ENCODE results near the gene APOL2. TPM values are rescaled to one million over a fixed set of nuclear protein-coding genes. Genes with fewer than 3 reads are reported as not detected.
"Not testable (repeated sequence)": the region's sequence is repeated elsewhere in the genome, so short reads cannot be mapped to it uniquely, and the experiment has no call there.

Gene APOL2
- total RNA-seq: 56.7 TPM
- long read RNA-seq, transcript APOL2-202 (5 exons, 2,551 nt): major isoform, 36 of 45 reads
- long read RNA-seq, partial matches to known transcripts: 0 of 45 reads
- long read RNA-seq, other reads (novel, unspliced or antisense): 9 of 45 reads

- intact Hi-C loops (cut with micrococcal nuclease): no loop called here
- DNase-seq (peak; percentile 92), ATAC-seq (peak; percentile 96)
Measured at GRCh38 chr22:36239401-36240171, at the start of gene APOL2. Gene APOL2 (minus strand): TSS chr22:36239527. CDS start chr22:36233162, 6,365 bp downstream.

DNA sequence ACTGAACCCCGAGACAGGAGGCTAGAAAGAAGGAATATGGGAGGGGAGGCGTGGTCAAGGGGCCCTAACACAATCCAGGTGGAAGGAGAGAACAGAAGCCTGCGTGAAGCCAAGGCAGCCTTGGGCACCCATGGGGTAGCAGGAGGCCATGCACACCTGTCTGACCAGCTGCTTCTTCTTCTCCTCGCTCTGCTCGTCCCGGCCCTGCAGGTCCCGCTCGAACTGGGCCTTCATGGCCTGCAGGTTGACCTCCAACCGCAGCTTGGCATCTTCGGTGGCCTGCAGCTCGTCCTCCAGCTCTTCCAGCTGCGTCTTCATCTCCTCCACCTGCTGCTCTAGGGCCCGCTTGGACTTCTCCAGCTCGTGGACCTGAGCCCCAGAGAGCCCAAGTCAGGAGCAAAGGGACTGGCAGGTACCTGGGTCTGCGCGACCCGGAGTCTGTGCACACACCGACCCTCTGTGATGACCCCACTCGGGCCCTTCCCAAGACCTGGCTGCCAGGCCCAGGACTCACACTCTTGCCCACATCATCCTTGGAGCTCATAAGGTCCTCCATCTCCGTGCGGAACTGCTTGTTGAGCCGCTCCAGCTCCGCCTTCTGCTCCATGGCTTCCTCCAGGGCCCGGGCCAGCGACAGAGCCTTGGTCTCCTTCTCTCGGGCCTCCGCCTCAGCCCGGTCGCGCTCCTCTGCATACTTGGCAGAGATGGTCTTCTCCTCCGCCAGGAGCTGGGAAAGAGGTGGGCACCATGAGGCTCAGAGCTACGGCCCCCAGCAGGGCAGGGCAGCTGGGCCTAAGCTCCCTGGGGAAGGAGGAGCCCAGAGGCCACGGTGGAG is 49.5 kb upstream of the APOL2 start:
- intact Hi-C loops (cut with micrococcal nuclease): no loop called here
- no peak for DNase-seq
- no peak for ATAC-seq

GRCh38 chr22:36287881-36288515 is 48.7 kb upstream of the APOL2 start:
- ATAC-seq: no peak
- intact Hi-C loops (cut with micrococcal nuclease): no loop called here
- DNase-seq: no peak

DNA sequence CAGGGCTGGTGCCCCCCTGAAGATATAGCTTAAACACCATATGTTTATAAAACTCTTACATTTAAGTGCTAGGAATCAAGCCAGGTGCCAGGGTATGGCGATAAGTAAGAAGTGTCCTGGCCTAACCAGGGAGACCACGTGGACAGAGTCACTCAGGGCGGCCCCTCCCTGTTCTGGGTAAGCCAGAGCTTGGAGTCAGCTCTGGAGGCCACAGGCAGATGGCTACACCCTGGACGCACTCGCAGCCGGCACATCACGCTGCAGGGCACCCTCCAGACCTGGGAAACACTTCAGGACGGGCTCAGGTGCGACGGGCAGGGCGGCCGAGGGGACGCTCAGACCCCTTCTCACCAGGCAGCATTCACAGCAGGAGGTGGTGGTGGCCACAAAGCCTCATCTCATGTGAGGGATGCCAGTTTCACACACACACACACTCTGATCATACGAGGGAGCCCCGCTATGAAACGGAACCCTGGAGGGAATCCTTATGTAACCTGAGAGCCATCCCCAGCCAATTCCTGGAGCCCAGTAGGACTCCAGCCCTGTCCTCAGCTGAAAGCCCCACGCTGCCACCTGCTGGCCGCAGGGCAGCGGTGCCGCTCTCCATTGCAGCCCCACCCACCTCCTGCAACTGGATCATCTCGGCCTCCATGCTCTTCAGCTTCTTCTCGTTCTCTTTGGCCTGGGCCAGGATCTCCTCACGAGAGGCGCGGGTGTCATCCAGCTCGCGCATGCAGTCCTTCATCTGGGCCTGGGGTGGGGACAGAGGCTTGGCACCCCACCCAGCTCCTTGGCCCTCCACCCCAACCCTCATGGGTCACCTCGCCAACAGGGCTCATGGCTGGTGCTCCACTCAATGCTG is 47.0 kb upstream of the APOL2 start:
- DNase-seq: peak; percentile 90
- intact Hi-C loops (cut with micrococcal nuclease): no loop called here
- ATAC-seq: peak; percentile 79

DNA sequence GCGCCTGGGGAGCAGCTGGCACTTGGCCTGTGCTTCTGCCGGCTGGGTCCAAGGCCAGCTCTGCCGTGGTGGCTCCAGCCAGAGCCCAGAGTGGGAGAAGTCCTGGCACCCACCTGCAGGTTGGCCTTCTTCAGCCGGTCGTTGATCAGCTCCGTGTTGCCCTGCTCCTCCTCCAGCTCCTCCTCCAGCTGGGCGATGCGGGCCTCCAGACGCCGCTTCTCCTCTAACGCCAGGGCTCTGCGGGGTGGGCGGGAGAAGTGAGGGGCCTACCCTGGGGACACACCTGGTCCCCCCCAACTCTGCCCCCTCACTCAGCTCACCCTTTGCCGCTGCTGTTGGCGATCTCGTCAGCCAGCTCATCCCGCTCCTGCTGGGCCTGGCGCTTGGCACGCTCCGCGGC is 46.2 kb upstream of the APOL2 start:
- peak; percentile 1 for ATAC-seq
- intact Hi-C loops (cut with micrococcal nuclease): no loop called here
- DNase-seq: no peak

DNA sequence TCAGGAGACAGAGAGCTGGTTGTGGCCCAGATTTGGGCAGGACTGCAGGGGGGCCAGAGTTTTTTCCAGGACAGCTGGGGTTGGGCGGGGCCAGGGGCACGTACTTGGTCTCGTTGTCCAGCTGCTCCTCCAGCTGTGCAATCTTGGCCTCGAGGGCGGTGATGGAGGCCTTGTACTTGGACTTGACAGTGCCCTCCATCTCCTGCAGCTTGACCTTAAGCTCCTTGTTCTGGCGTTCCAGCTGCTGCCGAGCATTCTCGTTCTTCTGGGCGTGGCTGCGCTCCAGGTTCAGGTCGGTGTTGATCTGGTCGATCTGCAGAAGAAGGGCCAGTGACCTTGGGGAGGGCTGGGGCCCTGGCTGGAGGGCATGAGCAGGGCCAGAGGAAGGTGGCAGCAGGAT is 45.7 kb upstream of the APOL2 start:
- intact Hi-C loops (cut with micrococcal nuclease): no loop called here
- ATAC-seq: peak; percentile 17
- peak; percentile 73 for DNase-seq

DNA sequence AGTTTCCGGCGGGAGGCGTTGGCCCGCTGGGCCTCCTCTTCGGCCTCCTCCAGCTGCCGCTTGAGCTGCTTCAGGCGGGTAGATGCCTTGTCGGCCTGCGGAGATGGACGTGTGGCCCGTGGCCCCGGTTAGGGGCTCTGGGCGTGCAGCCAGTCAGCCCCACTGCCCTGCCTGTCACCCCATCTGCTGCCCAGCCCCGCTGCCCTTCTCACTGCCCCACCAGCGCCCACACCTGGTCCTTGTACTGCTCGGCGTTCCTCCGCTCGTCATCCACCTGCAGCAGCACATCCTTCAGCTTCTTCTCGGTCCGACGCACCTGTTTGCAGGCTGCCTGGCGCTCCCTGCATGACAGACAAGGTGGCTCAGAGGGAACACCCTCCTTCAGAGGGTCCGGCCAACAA is 44.8 kb upstream of the APOL2 start:
- DNase-seq: no peak
- no peak for ATAC-seq
- intact Hi-C loops (cut with micrococcal nuclease): no loop called here

GRCh38 chr22:36282328-36282831 is 43.1 kb upstream of the APOL2 start:
- ATAC-seq (no peak), DNase-seq (no peak)
- intact Hi-C loops (cut with micrococcal nuclease): no loop called here

DNA sequence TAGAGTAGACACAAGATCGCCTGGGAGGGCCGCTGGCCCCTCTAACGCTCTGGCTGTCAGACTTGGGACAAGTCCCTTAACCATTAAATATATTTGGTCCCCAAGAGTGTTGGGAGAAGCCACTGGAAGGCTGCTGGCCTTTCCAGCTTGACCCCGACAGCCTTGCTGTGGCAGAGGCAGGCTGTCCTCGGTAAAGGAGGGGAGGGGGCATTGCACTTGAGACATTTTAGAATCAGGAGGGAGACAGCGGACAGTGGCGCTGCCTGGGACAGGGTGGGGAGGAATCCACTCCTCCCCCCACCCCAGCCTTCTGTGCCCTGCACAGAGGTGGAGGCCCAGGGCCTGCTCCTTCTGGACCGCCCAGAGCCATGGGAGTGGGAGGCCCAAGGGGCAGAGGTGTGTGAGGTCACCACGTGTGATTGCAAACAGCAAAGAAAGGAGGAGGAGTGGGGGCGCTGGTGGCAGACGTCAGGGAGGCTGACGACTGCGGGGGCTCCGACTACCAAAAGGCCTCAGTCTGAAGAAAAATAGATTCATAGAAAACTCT is 42.5 kb upstream of the APOL2 start:
- ATAC-seq (no peak), DNase-seq (no peak)
- intact Hi-C loops (cut with micrococcal nuclease): no loop called here

GRCh38 chr22:36280379-36280778 is 41.1 kb upstream of the APOL2 start:
- intact Hi-C loops (cut with micrococcal nuclease): no loop called here
- ATAC-seq (no peak), DNase-seq (peak; percentile 13)

GRCh38 chr22:36279219-36279666 is 39.9 kb upstream of the APOL2 start:
- DNase-seq (no peak), ATAC-seq (no peak)
- intact Hi-C loops (cut with micrococcal nuclease): no loop called here

DNA sequence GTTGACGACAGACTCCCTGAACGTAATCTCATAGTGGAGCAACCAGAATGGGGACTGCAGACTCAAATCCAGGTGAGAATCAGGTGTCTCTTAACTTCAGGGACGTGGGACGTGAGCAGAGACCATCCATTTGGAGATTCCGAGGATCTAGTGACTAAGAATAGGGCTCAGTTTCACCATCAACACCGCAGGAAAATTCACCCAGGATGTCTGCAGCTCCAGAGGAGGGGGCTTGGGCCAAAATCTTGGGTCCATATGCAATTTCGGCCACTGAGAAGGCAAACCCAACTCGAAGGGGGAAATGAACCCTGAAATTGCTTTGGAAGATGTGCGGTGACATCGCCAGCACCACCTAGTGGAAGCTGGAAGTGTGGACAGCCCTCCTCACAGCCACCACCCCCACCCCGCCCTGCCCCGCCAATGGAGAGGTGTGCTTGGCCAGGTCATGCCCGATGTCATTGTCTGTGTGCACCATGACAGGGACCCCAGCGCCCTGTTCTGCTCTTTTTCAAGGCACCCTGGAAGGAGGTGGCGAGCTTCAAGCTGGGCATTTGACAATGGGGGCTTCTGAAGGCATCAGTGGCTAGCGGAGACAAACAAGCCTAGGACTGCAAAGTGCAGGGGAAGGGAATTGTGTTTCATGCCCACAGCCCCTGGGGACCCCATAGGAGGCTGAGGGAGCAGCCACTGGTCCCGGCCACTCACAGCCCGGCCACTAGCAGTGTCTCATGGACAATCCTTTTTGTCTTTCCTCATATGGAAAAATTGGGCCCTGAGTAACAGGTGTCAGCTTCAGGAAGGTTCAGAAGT is 38.4 kb upstream of the APOL2 start:
- intact Hi-C loops (cut with micrococcal nuclease): no loop called here
- peak; percentile 67 for ATAC-seq
- DNase-seq: peak; percentile 72

DNA sequence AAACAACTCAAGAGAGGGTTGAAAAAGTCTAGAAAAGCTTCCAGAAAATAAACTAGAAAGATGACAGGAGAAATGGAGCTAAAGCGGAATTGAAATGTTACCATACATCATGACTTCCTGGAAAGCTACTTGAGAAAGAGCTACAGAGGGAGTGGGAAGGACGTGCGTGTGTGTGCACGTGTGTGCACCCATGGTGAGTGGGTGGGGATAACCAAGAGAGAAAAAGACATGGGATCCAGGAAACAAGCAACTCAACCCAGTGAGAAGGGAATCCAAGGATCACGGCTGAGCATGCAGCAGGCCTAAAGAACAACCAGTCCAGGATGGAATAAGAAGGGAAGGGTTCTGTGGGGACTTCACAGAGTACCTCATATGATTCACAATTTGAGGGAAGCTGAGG is 35.2 kb upstream of the APOL2 start:
- ATAC-seq (no peak), DNase-seq (no peak)
- intact Hi-C loops (cut with micrococcal nuclease): no loop called here

DNA sequence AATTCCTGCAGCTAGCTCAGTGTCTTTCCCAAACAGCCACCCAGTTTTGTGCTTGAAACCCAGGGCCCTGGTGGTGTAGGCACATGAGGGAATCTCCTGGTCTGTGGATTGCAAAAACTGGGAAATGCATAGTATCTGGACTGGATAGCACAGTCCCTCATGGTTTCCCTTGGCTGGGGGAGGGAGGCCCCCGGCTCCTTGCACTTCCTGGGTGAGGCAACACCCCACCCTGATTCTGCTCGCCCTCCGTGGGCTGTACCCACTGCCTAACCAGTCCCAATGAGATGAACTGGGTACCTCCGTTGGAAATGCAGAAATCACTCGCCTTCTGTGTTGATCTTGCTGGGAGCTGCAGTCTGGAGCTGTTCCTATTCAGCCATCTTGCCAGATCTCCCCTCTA is 32.6 kb upstream of the APOL2 start:
- intact Hi-C loops (cut with micrococcal nuclease); ATAC-seq; DNase-seq: not testable (repeated sequence)

DNA sequence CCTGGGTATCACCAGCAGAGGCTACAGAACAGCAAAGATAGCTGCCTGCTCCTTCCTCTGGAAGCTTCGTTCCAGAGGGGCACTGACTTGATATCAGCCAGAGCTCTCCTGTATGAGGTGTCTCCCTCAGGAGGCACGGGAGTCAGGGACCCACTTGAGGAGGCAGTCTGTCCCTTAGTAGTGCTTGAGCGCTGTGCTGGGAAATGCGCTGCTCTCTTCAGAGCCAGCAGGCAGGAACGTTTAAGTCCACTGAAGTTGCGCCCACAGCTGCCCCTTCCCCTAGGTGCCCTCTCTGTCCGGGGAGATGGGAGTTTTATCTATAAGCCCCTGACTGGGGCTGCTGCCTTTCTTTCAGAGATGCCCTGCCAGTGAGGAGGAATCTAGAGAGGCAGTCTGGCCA is 31.9 kb upstream of the APOL2 start:
- ATAC-seq; DNase-seq; intact Hi-C loops (cut with micrococcal nuclease): not testable (repeated sequence)

GRCh38 chr22:36267896-36268485 is 28.7 kb upstream of the APOL2 start:
- ATAC-seq (no peak), DNase-seq (no peak)
- intact Hi-C loops (cut with micrococcal nuclease): no loop called here

DNA sequence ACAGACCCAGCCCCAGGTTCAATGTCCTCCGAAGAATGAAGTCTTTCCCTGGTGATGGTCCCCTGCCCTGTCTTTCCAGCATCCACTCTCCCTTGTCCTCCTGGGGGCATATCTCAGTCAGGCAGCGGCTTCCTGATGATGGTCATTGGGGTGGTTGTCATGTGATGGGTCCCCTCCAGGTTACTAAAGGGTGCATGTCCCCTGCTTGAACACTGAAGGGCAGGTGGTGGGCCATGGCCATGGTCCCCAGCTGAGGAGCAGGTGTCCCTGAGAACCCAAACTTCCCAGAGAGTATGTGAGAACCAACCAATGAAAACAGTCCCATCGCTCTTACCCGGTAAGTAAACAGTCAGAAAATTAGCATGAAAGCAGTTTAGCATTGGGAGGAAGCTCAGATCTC is 27.7 kb upstream of the APOL2 start:
- intact Hi-C loops (cut with micrococcal nuclease): no loop called here
- ATAC-seq: no peak
- no peak for DNase-seq
